Myocyte (in vitro differentiated cells): Measurements from ENCODE around the gene PRKCSH. TPM values are rescaled to one million over a fixed set of nuclear protein-coding genes. Genes with fewer than 3 reads are reported as not detected.
"Not testable (repeated sequence)": the region's sequence is repeated elsewhere in the genome, so short reads cannot be mapped to it uniquely, and the experiment has no call there.

Source experiments
- DNase-seq: peaks from one replicate; pipeline ENCODE4 v3.0.0-alpha.2; 2012; ENCODE audit warnings: low read depth
- total RNA-seq: library from RNA; depleted of rRNA; stranded (reverse); fragments of >200 nt; gene quantifications from 2 replicates; pipeline ENCODE4 v1.2.3, GENCODE V29; 2014

The PRKCSH gene
- total RNA-seq, 1 donor from 2014 or later, result 93.8 TPM

DNA sequence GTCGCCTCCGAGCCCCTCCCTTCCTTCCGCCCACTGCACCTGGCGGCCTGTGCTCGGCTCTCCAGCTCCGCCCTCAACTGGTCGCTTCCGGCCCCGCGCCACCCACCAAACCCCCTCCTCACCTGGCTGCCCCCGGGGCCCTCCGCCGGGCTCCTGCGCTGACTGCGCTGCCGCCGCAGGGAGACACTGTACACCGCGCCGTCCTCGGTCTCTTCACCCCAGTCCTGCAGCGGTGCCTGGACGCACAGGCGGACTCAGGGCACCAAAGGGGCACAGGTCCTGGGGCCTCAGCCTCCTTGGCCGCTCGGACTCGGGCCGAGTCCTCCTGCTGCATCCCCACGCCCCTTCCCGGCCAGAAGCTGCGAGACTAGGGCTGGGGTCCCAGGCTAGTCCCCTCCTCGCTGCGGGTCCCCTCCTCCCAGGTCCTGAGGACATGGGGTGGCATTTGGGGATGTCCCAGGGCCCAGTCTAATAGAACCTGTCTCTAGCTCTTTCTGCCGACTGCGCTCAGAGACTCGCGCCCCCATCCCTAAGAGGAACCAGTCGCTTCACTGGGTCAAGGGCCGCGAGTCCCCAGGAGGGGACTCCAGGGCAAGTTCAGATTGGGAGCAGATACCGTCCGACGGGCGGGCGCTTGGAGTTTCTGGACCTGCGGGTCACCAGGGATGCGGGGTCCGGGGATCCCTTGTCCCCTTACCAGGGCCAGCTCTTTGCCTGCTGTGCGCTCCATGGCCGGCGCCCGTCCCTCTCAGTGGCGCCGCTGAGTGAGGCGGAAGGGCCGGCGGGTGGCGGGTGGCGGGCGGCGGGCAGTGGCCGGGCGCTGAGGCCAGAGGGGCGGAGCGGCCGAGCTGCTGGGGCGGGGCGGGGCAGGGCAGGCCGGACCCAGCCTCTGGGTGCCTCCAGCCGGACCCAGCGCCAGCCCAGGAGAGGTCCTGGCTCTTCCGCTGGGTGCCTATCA lies 16.6 kb upstream of the PRKCSH start, which contains the start of gene RGL3:
Gene RGL3, minus strand, starts transcription at position 766 of the 958 bp plus-strand sequence. Its CDS starts 36 bp downstream, at position 730.
- peak; percentile 33 for DNase-seq

DNA sequence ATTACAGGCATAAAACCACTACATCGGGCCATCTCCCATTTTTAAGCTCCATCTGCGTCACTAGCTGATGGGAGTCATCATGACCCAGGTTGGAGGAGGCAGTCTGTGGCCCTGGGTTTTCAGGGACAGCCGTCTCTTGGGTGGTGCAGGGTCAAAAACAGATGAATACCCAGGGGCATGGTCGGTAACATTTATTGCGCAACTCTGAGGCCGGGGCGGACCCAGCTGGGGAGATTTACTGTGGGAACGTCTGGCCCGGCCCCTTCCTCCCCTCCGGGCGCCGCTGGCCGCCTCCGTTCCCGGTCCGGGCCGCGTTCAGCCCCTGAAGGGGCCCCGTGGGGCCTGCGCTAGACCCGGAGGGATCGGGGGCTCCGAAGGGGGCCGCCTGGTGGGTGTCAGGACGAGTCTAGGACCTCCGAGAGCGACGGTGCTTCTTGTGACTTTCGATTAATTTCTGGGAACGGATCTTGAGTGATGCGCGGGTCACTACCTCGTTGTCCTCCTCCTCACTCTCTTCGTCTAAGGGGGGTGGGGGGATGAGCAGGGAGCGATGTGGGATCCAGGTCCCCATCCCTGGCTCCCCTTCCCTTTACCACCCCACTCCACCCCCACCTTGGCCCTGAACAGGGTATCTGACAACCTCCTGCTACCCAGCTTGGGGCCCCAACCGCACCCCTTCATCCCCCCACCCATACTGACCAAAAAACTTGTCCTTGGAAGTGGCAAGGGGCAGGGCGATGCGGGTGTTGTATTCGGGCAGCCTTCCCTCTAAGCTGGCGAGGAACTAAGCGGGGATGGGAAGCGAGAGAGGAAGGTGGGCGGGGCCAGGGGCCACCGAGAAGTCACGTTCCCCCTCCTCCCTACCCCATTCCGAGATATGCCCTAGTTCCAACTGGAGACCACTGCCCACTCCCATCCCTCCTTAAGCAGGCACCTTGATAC lies 14.7 kb upstream of the PRKCSH start:
- DNase-seq, result no peak

DNA sequence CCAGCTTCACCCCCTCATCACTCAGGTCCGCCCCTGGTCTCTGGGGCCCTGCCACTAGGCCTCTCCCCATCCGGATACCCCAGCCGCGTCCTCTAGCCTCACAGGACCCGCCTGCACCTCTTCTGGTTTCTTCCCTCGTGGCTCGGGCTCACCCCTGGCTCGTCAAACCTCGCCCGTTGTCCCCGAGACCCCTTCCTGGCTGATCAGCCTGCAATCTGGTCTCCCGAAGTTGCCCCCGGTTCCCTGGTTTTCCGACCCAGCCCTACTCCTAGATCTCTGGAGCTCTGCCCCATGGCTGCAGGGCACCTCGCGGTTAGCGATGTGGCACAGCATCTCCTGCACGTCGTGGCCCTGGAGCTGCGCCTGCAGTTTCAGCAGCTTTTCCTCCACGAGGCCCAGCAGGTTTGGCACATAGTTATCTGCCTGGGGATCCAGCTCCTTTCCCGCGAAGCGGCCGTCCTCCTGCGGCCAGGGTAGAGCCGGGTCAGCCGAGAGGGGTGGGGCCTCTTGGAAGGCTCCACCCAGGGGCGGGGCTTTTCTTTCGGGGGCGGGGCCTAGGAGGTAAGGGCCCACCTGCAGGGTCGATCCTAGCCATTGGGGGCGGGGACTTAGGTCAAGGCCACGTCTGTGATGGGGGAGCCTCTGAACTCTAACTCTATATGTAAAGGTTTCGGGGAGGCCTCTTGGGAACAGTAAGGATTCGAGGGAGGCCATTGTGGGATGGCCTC lies 13.9 kb upstream of the PRKCSH start:
- no peak for DNase-seq

DNA sequence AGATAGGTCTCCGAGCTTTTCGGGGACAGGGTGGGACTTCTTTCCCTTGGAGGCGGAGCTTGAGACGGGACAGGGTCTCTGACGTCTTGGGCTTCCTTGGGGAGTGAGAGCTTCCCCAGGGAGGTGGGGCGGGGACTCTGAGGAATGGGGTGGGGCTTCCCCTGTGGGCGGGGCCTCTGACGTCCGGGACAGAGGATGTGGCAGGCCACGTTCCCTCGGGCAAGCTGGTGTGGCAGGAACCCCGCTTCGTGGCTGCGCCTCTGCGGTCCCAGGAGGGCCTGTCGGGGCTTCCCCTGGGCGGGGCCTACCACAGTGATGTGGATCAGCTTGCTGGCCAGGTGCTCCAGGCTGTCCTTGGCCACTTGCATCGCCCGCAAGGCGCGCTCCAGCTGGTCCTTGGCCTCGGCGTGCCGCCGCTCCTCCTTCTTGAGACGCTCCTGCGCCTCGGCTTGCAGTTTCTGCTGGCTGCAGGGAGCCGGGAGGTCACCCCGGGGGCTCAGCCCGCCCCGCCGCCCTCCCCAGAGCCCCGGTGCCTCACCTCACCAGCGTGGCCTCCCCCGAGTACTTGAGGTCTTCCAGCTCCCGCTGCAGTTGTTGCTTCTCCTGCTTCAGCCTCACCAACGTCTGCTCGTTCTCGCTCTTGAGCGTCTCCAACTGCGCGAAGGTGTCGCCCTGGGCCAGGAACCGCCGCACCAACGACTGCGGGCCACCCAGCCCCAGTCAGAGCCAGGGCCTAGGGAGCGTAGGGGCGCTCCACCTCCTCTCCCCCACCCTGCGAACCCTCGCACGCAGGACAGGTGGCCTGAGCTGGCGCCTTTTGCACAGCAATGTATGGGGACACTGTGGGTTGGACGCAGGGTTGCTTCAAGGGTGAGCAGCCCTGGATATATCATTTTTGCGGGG lies 13.0 kb upstream of the PRKCSH start:
- DNase-seq, result peak; percentile 37

DNA sequence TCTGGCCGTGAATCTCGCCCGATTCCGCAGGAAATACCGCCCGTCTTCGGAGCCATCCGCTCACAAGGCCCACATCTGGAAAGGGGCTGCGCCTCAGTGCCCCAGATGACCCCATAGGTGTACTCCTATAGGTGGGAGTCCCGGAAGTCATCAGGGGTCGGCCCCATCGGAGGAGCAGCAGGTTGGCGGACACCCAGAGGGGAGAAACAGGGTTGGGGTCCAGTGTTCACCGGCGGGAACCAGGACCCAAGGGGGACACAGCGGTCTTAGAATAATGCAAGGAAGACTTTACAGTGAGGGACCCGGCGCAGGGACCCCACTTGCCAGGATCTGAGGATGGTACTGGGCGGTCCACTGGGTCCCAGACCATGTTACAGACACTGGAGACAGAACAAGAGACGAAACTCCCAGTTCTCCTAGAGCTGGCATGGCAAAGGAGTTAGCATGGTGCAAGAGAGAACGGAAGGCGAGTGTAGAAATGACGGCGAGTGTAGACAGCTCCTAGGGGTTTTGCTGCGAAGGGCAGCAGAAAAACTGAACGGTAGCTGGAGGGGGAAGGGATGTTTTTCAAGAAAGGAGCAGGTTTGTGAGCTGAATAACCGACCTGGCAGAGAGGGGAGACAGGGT lies 12.2 kb upstream of the PRKCSH start:
- no peak for DNase-seq

DNA sequence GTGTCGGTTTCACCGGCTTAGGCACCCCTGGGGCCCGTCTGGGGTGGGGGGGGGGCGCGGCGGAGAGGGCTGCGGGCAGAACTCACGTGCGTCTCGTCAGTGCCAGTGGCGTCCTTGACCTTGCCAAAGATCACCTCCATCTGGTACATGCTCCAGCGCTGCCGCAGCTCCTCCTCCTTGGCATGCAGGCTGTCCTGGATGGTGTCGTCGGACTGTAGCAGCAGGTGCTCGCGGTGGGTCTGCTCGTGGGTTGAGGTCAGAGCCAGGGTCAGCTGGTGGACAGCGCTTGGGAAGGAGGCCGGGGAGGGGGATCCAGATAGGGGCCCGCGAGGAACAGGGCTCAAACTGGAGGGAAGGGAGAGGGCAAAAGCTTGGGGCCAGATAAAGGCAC lies 11.6 kb upstream of the PRKCSH start:
- peak; percentile 41 for DNase-seq

DNA sequence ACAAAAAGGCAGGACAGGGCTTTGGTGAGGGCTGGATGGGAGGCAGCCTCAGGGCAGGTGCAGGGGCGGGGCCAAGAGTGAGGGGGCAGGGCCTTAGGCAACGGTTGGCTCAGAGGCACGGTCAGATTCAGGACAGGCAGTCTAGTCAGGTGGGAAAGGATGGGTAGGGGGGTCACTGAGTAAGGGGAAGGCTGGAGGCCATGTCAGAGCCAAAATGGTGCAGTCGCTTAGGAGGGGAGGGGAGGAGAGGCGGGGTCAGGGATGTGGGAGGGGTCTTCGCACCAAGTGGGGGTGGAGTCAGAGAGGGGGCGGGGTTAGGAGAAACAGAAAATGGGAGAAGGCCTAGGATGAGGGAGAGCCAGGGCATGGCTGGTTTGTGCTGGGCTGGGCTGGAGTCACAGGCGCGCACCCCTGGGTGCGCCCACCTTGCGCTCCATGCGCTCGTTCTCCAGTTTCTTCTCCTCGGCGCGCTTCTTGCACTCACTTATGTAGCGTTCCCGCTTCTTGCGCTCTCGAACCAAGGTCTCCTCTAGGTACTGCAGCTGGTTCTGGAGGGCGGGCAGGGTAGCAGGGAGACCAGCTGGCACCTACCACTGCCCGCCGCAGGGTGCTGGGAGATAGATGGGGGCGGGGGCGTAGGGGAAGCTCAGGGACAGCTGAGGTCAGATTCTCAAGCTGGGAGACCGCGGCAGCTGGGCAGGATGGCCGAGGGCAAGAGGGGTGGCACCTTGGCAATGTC lies 9.5 kb upstream of the PRKCSH start:
- DNase-seq, result no peak

DNA sequence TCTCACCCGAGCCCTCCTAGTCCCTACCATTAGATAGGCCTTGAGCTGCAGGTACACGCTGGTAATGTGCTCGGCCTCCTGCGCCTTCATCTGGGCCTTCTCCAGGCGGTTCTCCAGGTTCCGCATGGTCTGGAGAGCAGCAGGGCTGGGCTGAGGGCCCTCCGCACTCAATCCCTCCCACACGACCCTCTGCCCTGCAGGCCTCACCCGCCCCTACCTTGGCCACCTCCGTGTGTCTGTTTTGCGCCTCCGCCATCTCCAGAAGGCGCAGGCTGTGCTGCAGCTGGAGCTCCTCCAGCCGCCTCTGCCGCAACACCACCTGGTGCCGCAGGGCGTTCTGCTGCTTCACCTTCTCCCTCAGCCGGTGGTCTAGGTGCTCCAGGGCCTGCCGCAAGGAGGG lies 8.8 kb upstream of the PRKCSH start:
- DNase-seq, result no peak

DNA sequence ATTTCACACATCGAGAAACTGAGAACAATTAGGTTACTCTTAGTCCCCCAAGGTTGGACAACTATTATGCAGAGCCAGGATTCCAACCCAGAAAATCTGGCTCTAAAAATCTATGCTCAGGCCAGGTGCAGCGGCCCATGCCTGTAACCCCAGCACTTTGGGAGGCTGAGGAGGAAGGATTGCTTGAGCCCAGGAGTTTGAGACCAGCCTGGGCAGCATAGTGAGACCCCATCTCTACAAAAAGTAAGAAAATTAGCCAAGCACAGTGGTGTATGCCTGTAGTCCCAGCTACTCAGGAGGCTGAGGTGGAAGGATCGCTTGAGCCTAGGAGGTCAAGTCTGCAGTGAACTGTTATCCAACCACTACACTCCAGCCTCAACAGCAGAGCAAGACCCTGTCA lies 1.9 kb upstream of the PRKCSH start:
- DNase-seq, result not testable (repeated sequence)

DNA sequence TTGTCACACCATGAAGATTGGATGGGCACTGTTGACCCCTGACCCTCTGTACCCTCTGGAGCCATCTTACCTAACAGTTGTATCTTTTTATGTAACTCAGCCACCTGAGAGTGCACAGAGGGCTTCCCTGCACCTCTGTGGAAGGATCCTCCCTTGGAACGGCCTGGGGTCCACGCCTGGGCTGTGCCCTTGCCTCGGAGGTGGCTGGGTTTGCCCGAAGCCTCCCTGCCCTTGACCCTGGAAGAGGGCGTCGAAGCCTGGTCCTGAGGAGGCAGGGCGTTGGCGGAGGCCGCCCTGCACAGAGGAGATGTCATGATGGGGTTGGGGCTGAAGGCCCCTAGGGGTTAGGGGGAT lies 755 bp upstream of the PRKCSH start:
- DNase-seq, result no peak

DNA sequence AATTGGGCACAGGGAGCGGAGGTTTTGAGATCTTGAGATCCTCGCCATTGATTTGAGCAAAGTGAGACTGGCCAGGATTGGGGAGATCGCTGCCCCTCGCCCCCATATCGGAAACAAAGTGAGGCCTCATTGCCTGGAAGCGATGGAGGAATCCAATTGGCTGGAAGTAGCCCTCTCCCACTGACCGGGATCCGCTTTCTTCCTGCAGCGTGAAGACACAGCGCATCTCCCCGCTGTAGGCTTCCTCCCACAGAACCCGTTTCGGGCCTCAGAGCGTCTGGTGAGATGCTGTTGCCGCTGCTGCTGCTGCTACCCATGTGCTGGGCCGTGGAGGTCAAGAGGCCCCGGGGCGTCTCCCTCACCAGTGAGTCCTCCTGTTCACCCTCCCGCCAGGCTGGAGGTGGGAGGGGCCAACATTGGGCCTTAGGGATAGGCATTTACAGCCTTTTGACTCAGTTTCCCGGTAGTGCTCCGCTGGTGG lies 438 bp downstream of the PRKCSH start:
- DNase-seq, result no peak

DNA sequence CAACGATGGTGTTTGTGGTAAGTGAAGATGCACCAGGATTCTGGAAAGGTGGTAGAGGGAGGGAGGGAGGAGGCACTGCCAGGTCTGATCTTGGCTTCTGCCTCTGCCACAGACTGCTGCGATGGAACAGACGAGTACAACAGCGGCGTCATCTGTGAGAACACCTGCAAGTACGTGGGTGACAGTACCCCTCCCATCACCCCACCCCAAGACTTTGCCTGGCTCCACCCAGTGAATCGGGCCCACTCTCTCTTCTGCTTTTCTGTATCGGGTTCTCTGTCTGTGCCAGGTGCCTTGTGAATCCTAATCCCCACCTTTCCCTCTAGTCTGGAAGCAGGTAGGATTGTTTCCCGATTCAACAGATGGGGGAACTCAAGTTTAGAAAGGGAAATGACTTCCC lies 2.5 kb downstream of the PRKCSH start:
- DNase-seq, result no peak

DNA sequence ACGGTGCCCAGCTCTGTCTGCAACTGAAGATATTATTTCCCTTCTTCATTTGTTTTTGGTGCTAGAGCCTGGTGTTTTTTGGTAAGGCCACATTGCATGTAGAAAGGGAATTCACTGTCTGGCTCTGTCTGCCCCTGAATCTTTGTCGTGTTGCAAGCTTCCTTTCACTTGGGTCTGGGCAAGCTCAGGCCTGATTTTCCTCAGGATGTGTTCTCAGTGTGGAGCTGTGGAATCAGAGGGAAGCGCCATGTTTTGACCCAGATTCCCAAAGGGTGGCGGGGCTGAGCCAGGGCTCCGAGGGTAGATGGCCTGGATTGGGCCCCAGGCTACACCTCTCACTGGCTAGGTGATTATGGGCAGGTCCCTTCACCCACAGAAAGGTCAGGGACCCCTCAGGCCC lies 8.6 kb downstream of the PRKCSH start:
- no peak for DNase-seq

DNA sequence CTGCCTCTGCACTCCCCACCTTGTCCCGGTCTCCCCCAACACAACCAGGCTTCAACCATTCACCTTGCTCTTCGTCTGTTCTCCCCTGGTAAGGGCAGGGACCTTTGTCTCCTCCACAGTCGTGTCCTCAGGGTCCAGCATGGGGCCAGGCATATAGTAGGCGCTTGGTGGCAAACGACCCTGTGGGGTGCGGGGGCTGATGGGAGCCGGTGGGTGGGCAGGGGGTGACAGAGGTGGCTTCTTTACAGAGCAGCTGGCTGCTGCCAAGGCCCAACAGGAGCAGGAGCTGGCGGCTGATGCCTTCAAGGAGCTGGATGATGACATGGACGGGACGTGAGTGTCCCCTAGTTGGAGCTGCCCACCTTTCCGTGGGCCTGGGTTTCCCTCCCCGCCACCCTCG lies 9.7 kb downstream of the PRKCSH start:
- DNase-seq, result no peak

DNA sequence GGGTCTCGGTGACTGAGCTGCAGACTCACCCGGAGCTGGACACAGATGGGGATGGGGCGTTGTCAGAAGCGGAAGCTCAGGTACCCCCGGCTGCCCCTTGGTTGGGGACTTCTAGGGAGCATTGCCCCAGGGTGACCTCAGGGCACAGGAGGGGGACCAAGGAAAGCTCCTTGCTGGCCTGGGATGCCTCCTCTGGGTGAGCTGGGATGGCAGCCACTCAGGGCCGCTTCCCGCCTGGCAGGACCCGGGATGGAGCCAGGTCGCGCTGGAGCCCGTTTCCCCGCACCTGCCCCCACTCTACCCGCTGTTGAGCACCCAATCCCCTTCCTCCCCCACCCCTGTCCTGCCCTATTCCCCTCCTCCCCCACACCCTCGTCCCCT lies 10.8 kb downstream of the PRKCSH start:
- no peak for DNase-seq

DNA sequence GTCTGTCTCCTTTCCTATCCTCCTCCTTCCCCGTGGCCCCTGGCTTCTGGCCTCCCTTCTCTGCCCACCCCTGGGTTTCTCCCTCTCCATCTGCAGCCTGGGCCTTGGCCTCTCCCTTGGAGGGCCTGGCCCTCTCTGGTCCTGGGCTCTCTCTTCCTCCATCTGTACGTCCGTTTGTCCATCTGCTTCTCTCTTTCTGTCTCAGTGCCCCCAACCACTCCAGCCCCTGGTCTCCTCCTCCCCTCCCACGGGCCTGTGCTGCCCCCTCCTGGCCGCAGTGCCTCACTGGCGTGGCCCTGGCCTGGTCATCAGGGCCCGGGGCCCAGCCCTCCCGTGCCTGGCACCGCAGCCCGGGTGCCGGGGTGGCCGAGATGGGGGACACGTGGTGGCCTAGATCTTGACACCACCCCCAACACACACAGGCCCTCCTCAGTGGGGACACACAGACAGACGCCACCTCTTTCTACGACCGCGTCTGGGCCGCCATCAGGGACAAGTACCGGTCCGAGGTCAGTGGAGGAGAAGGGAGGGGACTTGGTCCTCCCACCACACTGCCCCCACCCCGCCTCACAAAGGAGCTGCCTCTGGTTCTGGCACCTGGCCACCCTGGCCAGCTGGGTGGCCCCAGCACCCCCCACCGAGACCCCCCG lies 11.3 kb downstream of the PRKCSH start:
- DNase-seq, result peak; percentile 44

DNA sequence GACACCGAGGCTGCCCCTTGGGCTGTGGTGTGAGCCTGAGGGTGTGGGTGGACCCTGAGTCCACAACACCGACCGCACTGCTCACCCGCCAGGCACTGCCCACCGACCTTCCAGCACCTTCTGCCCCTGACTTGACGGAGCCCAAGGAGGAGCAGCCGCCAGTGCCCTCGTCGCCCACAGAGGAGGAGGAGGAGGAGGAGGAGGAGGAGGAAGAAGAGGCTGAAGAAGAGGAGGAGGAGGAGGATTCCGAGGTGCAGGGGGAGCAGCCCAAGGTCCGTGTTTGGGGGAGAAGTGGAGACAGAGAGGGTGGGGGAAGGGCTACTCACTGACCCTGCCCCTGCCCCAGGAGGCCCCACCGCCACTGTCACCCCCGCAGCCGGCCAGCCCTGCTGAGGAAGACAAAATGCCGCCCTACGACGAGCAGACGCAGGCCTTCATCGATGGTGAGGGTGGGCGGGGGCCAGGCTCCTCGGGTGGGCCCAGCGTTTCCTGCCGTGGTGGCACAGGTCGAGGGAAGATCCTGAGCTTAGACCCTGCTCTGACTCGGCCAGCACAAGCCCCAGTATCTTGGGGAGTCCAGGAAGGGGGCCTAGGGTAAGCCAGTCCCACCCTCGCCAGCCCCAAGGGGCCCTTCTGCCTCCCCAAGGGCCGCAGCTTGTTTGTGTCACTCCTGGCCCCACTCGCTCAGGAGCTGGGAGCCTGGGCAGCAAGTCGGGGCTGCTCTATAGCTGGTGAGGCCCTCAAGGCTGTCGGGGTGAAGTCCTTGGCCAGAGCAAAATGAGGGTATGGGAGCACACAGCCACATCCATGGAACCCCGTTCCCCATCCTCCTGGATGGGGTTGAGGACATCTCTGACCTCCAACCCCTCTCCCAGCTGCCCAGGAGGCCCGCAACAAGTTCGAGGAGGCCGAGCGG lies 12.2 kb downstream of the PRKCSH start:
- no peak for DNase-seq
